NCI-H345 treated with DMSO at 0.1 percent for 48 hours (cell line): ENCODE results near the gene ATP11A.

Experiments
- DNase-seq: peaks from one replicate; lab custom pipeline; 2025; ENCODE audit not compliant: unreplicated experiment; lab: John Stamatoyannopoulos, UW

ATP11A gene

DNA sequence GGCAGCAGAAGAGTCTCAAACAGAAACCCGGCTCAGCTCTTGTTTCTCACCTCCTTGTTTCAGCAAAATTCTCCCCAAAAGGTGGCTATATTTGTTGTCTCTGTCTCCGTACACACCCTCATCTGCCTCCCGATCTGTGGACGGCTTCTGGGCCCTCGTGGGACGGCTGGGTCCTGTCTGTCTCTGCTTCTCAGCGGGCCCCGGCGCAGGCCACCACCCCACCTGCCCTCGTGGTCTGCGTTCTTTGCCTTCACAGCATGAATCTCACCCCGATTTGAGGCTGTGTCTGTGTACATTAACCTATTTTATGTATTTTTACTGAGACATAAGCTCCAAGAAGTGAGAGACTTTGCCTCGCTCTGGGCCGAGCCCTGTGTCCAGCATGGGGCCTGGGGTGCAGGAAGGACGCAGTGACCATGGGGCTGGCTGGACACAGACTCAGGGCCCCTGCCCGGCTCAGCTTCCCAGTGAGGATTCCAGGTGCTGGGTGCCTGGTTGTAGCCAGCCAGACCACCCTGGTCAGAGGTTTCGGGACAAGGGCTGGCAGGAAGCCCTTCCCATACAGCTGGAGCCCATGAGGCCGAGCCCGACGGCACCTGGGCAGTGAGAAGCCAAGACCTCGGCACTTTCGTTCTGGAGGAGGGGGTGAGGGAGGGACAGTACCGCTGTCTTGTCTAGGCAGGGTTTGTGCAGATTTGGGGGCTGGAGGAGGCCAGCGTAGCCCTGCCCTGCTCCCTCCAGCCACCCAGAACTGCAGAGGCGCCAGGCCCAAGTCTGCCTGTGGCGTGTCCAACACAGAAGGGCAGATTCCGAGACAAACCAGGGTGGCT is 200.7 kb downstream of the ATP11A start:
- no peak for DNase-seq

- peak; percentile 96 for DNase-seq
Observed at GRCh38 chr13:112891477-112892401, 201.9 kb downstream of the ATP11A start.

GRCh38 chr13:112892426-112893206 is 202.8 kb downstream of the ATP11A start:
- DNase-seq = peak; percentile 40

DNA sequence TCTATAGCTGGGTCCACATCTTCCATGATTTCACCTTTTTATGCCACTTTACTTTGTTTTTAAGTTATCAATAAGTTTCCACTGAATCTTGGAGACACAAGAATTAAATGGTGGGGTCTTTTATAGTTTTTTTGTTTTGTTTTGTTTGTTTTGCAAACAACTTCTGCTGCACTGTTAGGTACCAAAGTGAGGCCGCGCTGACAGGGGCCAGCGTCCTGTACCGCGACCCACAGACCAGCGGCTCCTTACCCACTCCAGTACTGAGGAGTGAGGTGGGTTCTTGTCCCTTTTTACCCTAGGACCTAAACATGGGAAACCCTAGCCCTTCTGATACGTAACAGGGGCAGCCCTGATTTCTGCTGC is 203.3 kb downstream of the ATP11A start:
- DNase-seq = no peak

- DNase-seq = peak; percentile 72
Observed at GRCh38 chr13:112893570-112894422, 204.0 kb downstream of the ATP11A start.

DNA sequence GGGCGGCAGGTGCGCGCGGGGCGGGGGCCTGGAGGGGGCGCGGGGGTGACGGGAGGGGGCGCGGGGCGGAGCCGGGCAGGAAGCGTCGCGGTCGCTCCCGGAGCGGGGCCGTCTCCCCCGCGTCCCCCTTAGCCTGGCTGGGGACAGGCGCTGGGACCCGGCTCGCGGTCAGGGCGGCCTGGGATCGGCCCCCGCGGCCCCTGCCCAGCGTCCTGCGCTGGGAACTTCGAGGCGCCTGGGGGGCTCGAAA is 204.5 kb downstream of the ATP11A start:
- no peak for DNase-seq

GRCh38 chr13:112894673-112895481 is 205.0 kb downstream of the ATP11A start:
- no peak for DNase-seq

DNA sequence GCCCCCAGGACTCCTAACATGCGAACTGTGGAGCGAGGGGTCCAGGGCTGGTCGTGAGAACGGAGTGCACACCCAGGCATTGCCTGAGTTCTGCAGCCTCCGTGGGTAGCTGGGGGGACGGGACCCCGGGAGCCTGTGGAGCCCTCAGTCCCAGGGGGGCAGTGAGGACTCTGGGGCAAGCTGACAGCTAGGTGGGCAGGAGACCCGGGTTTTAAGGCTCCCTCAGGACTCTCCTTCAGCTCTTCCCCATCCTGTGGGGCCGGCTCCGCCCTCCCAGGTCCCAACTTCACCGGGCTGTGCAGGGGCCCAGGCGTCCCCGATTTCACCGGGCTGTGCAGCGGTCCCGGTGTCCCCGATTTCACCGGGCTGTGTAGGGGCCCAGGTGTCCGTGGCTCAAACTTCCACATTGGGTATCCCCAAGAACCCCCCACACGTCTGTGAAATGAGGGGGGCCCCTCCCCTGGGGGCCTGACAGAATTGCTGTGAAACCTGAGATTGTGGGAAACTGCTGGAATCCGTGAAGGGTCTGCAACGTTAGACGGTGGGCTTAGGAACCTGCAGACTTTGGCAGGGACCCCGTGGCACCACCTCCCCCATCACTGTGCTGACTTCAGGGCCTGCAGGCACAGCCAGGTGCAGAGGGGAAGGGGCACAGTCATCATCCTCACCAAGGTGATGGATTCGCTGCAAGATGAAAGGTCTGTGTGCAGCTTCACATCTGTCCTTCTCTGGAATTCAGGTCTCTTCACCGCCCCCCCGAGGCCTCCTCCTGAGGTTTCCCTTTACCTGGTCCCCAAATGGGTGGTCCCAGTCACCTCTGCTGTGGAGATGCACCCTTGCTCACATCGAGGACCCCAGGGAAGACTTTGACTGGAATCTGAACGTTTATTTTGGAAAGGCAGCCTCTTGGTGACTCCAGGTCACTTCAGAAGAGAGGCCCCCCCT is 206.0 kb downstream of the ATP11A start:
- DNase-seq = peak; percentile 100

GRCh38 chr13:112896736-112897602 is 207.1 kb downstream of the ATP11A start:
- no peak for DNase-seq

DNA sequence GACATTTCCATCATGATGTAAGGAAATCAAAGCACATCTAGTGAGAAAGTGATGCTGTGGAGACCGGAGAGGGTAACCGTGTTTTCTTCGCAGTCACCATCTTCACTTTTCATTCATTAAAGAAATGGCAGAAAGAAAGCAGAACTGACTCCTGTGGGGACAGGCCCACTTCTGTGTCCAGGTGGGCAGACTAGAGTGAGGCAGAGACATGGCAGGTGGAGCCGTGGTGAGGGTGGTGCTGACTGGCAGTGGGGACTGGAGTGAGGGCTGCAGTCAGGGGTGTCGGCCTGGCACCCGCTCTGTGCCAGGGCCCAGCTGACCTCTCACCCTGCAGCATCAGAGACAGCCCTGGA is 207.7 kb downstream of the ATP11A start:
- no peak for DNase-seq

- no peak for DNase-seq
Observed at GRCh38 chr13:112897956-112898620, 208.2 kb downstream of the ATP11A start.

DNA sequence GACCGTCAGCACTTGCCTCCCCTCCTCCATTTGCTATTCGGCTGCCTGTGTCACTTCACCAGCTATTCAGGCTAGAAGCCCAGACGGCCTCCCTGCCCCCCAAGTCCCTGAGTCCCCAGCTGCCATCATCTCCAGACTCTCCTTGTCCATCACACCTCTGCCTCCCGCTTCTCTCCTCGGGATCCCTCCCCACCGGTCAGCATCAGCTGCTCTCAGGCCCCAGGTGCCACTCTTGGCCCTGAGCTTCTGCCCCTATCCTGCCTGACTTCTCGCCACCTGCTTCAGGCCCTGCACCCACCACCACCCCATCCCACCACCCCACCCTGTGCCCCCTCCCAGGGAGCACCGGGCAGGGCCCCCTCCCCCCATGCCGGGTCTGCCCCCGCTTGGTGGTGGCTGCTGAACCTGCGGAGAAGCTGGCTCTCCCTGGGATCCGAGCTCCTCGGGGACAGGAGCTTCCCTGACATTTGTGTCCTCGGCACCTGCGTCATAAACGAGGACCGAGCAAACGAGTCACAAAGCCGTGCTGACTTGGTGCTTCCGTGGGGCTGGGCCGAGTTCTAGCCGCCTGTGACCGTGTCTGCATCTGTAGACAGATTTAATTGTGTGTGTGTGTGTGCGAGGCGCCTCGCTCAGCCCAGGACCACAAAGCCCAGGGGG is 208.9 kb downstream of the ATP11A start:
- no peak for DNase-seq

DNA sequence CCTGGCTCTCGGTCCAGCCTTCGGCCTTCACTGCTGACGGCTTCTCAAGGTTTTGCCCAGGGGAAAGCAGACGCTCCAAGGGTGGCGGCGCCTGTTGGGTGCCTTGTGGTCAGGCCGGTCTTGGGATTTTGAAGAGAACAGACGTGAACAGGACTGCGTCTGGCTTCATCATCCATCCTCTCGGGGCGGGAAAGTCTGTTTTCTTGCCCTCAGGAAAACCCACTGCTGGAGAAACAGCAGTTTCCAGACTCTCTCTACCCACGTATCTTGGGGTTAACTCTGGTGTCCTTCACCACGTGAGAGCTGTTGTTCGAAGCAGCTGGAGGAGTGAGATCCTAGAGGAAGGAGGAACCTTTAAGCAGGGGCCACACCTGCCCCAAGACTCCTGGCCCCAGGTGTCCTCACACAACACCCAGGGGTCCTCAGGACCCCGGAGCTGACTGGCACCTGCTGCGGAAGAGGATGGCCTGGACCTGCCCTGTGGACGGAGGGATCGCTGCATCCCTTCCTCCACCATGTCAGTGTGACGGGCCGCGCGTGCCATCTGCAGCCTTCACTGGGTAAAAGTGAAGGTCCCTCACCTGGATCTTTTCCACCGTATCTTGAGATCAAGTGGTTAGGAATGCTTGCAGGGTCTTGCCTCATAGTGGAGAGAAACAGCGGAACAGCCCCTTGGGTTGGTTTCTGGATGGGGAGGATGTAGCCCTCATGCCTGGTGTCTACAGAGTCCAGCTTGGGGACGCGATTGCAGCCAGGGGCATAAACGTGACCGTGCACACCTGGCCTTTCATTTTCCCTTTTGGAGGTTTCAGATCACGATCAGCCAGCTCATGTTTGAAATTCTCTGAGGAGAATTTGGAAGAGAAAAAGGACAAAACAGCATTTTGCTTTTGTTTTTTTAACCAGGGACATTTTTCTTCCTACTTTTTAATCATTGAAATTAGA is 209.7 kb downstream of the ATP11A start:
- DNase-seq = no peak

DNA sequence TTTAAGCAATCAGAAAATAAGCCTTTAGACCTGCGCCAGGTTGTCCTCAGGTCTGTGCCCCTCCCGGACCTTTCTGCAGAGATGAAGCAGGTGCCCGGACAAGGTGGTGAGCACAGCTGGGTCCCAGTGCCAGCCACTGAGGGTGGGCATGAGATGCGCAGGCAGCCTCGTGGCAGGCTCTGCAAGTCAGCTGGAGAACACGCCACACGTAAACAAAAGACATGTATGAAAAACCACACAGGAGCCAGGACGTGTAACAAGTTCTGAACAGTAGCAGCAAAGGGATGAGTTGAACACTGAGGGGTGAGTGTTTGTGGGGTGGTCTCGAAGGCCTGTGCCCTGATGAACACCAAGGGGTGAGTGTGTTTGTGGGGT is 210.4 kb downstream of the ATP11A start:
- no peak for DNase-seq

DNA sequence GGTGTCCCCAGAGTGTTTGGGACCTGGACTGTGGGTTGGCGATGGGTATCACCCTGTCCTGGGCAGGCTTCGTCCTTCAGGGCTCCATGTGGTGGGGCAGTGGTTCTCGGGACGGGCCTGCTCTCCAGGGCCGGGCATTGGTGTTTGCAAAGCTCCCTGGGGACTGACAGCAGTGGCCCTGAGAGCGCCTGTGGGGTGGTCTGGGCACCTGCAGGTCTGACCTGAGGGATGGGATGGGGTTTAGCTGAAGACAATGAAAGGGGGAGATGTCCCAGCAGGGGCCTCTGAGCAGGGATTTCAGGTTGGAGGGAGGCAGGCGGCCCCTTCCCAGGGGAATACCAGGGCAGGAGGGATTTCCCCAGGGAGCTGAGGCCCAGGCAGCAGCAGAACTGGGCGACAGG is 210.9 kb downstream of the ATP11A start:
- no peak for DNase-seq
